SH-SY5Y (cell line): Measurements from ENCODE around the gene CUBN.

Experiments used
- GATA2 ChIP-seq: IDR thresholded peaks from 2 replicates; pipeline ENCODE4 v1.6.1; 2011; ENCODE audit warnings: mild to moderate bottlenecking, low read depth, low read length
- GATA3 ChIP-seq: IDR thresholded peaks from 2 replicates; pipeline ENCODE4 v1.6.1; 2011; ENCODE audit warnings: low read depth, mild to moderate bottlenecking, low read length, moderate library complexity

GRCh38 chr10:17109046-17109445, 20.6 kb downstream of the CUBN start:
- TF ChIP-seq GATA3 (no peak), GATA2 (no peak)
